Mucosa of stomach (tissue), 1 donor: Measurements from ENCODE around the gene MPPED2.

ENCODE experiments used
- H3K27me3 ChIP-seq: one replicate; pipeline ENCODE4 v1.7.0; 2013; ENCODE audit warnings: mild to moderate bottlenecking, low read length; ENCODE audit not compliant: control insufficient read depth, insufficient read depth
- H3K36me3 ChIP-seq: one replicate; pipeline ENCODE4 v1.7.0; 2013; ENCODE audit warnings: low read length; ENCODE audit not compliant: control insufficient read depth, insufficient read depth
- H3K4me1 ChIP-seq: one replicate; pipeline ENCODE4 v1.7.0; 2013; ENCODE audit warnings: mild to moderate bottlenecking, low read length; ENCODE audit not compliant: control insufficient read depth, insufficient read depth
- H3K4me3 ChIP-seq: one replicate; pipeline ENCODE4 v1.7.0; 2013; ENCODE audit warnings: low read length
- H3K9ac ChIP-seq: one replicate; pipeline ENCODE4 v1.7.0; 2013; ENCODE audit warnings: mild to moderate bottlenecking, low read length, moderate library complexity
- H3K9me3 ChIP-seq: one replicate; pipeline ENCODE4 v1.7.0; 2013; ENCODE audit warnings: mild to moderate bottlenecking, low read length, moderate library complexity; ENCODE audit not compliant: control insufficient read depth
- donor health status: Pancreatic carcinoma.

The MPPED2 gene

DNA sequence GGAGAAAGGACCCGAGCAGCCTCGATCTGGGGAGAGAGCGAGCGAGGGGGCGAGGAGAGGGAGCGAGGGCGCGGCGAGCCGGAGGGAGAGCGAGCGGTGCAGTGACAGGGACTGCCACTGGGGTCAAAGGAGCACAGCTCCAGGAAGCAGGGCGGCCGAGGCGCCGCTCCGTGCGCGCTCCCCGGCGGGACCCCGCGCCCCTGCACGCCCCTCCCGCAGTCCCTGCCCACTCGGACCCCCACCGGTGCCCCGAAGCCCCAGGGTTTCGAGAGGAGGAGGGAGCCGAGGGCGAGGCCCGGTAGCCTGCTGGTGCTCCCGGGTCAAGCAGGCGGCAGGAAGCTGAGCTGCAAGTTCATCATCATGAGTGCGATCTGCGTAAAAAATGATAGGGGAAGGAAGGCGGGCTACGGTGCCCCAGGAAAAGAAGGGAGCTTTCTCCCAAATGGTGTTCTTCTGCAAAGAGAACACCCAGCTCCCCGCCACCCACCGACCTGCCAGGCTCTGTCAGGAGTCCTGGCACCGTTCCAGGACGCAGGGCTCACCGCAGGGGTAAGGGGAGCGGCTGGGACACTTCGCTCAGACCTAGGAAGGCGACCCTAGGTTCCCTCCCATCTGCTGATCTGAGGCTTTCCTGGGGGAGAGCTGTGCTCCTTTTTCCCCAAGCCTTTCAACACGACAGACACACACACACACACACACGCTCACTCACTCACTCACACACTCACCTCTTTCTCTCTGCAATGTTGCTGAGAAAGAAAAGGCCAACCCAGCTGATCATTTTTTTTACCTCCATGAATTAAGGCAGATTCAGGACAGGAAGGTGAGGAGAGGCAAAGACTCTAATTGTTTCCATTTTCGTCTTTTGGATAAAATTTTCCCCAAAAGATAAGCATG lies at the start of gene MPPED2:
MPPED2 (minus strand) TSS at position 103 of the 894 bp plus-strand sequence. CDS start 5,980 bp downstream, outside the sequence.
- no peaks in the 10 kb centered on the region for H3K36me3 ChIP-seq
- no peak within 1 kb of the TSS for H3K4me3 ChIP-seq
- peak within 1 kb of the TSS; percentile 53 for H3K9ac ChIP-seq
- H3K4me1 ChIP-seq: peaks cover 7% of the 10 kb centered on the region
- peaks cover 43% of the 10 kb centered on the region for H3K27me3 ChIP-seq
- H3K9me3 ChIP-seq: no peaks in the 10 kb centered on the region

DNA sequence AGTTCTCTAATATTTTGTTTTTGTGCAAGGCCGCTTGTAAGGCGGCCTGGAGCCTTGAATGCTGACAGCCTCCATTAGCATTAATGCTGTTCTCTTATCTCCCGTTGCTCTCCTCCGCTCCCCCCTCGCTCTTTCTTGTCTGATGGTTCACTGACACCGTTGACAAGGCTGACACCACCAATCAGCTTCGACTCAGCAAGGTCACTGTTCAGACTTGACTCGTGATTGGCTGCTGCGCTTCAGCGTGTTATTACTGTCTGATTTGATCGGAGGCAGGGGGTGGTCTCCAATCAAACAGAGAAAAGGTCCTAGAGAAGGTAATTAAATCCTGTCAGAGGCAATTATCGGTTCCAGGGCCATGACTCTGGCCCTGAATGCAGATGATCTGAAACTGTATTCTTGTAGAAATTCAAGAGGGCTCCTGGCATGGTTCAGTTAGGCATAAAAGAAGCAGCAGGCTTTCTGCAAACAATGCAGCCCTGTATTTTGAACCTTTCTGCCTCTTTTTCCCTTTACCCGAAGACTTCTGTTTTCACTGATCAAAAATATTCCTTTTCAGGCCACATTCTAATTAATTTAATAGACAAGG lies 49.3 kb upstream of the MPPED2 start:
- Histone ChIP-seq H3K27me3 (no peaks in the 10 kb centered on the region), H3K4me3 (no peak overlapping the region), H3K9ac (no peak overlapping the region), H3K36me3 (no peaks in the 10 kb centered on the region), H3K4me1 (no peaks in the 10 kb centered on the region), H3K9me3 (no peaks in the 10 kb centered on the region)

DNA sequence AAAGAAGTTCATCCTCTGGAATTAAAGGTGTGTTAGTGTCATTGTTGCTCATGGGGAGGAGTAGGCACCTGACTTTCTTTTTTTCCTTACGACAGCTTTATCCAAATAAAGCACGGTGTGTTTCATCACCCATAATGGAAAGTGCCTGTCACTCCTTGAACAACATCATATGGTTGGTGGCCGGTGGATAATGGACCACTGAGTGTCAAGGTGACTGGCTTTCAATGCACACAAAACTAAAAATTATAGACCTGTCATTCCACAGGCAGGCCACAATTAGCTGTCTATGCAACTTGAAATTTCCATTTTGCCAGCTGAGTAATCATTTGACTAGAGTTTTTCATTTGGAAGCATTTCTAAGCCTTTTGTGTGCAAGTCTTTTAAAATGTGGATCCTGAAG lies 45.0 kb upstream of the MPPED2 start:
- H3K36me3 ChIP-seq: no peaks in the 10 kb centered on the region
- H3K4me1 ChIP-seq: no peaks in the 10 kb centered on the region
- H3K4me3 ChIP-seq: no peak overlapping the region
- H3K9me3 ChIP-seq: no peaks in the 10 kb centered on the region
- no peak overlapping the region for H3K9ac ChIP-seq
- no peaks in the 10 kb centered on the region for H3K27me3 ChIP-seq

DNA sequence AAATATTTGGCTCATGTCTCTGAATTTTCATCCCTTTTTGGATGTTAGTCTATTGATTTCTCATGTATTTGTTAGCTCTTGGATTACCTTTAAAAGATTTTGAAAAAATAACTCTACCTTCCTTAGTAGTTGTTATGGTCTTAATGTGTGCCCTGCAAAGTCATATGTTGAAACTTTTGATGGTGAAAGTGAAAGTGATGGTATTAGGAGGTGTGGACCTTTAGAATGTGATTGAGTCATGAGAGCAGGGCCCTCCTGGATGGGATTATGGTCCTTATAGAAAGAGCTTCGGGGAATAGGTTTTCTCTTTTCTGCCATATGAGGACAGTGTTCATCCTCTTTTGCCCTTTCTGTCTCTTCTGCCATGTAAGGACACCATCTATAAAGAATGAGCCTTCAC lies 33.6 kb upstream of the MPPED2 start:
- H3K4me3 ChIP-seq: no peak overlapping the region
- H3K9me3 ChIP-seq: no peaks in the 10 kb centered on the region

GRCh38 chr11:30617762-30618161 lies 31.6 kb upstream of the MPPED2 start:
- H3K9me3 ChIP-seq: no peaks in the 10 kb centered on the region
- no peaks in the 10 kb centered on the region for H3K36me3 ChIP-seq
- H3K4me1 ChIP-seq: no peaks in the 10 kb centered on the region
- no peaks in the 10 kb centered on the region for H3K27me3 ChIP-seq
- no peak overlapping the region for H3K9ac ChIP-seq
- H3K4me3 ChIP-seq: no peak overlapping the region

More for the DNA sequence above, 33.6 kb upstream of the MPPED2 start:
- Histone ChIP-seq H3K9ac (no peak overlapping the region), H3K36me3 (no peaks in the 10 kb centered on the region), H3K27me3 (no peaks in the 10 kb centered on the region), H3K4me1 (no peaks in the 10 kb centered on the region)

GRCh38 chr11:30610628-30611027 lies 24.5 kb upstream of the MPPED2 start:
- Histone ChIP-seq H3K4me3 (no peak overlapping the region), H3K9me3 (no peaks in the 10 kb centered on the region), H3K4me1 (no peaks in the 10 kb centered on the region), H3K27me3 (no peaks in the 10 kb centered on the region), H3K9ac (no peak overlapping the region), H3K36me3 (no peaks in the 10 kb centered on the region)

DNA sequence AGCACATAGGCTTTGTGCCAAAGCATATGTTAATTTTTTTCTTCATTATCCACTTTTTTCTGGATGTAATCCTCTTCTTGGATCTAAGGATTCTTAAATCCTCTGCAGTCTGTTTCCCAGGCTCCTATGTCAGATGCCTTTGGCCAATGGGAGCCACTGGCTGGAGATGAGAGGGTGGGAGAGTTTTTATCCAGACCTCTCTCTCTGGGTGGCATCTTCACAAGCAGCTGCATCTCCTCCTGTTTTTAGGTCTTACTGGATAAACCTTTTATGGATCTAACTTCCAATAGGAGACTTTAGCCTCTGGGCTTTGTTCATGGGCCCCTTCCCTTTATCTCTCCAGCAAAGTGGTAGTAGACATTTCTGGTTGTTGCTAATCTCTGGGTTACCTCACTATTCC lies 22.4 kb upstream of the MPPED2 start:
- Histone ChIP-seq H3K9ac (no peak overlapping the region), H3K9me3 (no peaks in the 10 kb centered on the region), H3K27me3 (no peaks in the 10 kb centered on the region), H3K4me3 (no peak overlapping the region), H3K36me3 (no peaks in the 10 kb centered on the region), H3K4me1 (no peaks in the 10 kb centered on the region)

DNA sequence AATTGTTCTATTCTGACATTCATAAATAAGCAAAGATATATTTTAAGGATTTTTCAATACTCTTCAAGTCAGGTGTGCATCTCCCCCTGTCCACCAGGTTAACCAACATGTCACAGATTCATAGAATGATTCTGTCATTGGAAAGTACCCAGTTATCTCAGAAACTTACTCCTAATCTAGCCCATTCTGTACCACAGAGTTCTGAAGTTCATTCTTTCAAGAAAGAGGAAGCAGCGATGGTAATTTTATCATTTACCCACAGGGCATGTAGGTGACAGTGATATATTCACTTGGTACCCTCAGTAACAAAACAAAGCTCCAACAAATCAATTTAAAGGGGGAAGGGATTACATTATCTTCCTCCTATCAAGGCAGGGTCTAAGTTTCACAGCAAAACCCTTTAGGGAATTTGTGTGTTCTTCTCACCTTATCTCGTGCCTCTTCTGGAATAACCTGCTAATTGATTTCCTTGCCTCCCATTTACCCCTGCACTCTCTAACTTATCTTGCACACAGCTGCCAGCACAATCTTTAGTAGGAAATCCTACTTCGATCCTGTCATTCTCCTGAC lies 19.0 kb upstream of the MPPED2 start:
- Histone ChIP-seq H3K27me3 (no peaks in the 10 kb centered on the region), H3K4me3 (no peak overlapping the region), H3K9me3 (no peaks in the 10 kb centered on the region), H3K9ac (no peak overlapping the region), H3K4me1 (no peaks in the 10 kb centered on the region), H3K36me3 (no peaks in the 10 kb centered on the region)

- Histone ChIP-seq H3K36me3 (no peaks in the 10 kb centered on the region), H3K4me3 (no peak overlapping the region), H3K4me1 (no peaks in the 10 kb centered on the region), H3K9me3 (no peaks in the 10 kb centered on the region), H3K27me3 (no peaks in the 10 kb centered on the region), H3K9ac (no peak overlapping the region)
Measured at GRCh38 chr11:30603357-30603756, 17.2 kb upstream of the MPPED2 start.

DNA sequence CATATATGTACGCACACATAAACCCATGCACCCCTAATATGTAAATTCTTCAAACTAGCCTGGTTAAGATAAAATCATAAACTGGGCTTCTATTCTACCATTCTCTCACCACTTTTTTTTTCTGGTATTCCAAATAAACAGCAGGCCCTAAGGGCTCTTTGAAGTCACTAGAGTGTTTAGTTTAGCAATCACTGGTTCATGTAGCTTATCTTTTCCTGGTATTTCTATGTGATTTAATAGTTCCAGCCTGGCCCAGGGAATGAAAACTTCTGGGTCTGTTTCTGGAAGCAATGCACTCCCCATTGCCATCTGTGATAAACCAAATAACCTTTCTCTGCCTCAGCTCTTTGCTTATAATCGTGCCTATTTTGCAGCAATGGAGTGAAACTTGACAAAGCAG lies 10.7 kb upstream of the MPPED2 start:
- no peaks in the 10 kb centered on the region for H3K36me3 ChIP-seq
- no peak overlapping the region for H3K4me3 ChIP-seq
- H3K9ac ChIP-seq: no peak overlapping the region
- no peaks in the 10 kb centered on the region for H3K9me3 ChIP-seq
- no peaks in the 10 kb centered on the region for H3K27me3 ChIP-seq
- H3K4me1 ChIP-seq: no peaks in the 10 kb centered on the region

GRCh38 chr11:30595934-30596333 lies 9.8 kb upstream of the MPPED2 start:
- H3K36me3 ChIP-seq: no peaks in the 10 kb centered on the region
- no peak overlapping the region for H3K4me3 ChIP-seq
- H3K4me1 ChIP-seq: no peaks in the 10 kb centered on the region
- H3K9ac ChIP-seq: no peak overlapping the region
- no peaks in the 10 kb centered on the region for H3K27me3 ChIP-seq
- no peaks in the 10 kb centered on the region for H3K9me3 ChIP-seq

DNA sequence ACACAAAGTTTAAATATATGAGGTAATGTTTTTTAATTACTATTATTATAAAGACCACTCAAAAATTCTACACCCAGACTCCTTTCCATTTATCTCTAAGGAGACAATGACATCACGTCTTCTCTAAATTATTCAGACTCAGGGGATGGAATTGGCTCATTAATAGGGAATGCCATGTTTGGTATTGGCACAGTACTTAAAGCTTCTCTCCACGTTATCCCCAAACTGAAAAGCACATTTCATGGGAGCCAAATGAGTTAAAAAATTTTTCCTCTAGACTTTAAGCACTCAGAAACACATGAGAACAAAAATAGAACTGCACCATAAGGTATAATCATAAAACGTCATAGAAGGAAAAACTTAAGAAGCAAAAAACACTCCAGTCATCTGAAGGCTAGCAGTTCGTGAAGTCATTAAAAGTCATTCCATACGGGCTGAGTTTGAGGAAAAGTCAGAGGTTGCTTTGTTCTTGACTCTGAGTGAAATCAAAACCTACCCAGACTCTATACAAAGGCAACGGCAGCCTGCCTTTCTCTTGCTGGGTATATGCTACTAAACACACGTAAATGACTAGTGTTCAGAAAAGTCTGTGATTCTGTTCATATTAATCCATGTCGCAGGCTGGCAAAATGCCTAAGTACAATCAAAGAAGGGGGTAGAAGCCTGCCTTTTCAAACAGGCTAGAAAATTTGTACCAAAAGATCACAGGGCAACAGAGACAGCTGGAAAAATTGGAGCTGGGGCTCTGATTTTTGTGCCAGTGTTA lies 8.7 kb upstream of the MPPED2 start:
- no peaks in the 10 kb centered on the region for H3K36me3 ChIP-seq
- H3K27me3 ChIP-seq: no peaks in the 10 kb centered on the region
- no peaks in the 10 kb centered on the region for H3K9me3 ChIP-seq
- H3K4me1 ChIP-seq: no peaks in the 10 kb centered on the region
- H3K9ac ChIP-seq: no peak overlapping the region
- H3K4me3 ChIP-seq: no peak overlapping the region
